ENCODE results near the gene NTSR2. TPM values are rescaled to one million over a fixed set of nuclear protein-coding genes. Genes with fewer than 3 reads are reported as not detected.
"Not testable (repeated sequence)": the region's sequence is repeated elsewhere in the genome, so short reads cannot be mapped to it uniquely, and the experiment has no call there.

NTSR2 gene
- total RNA-seq, 2 experiments from 2014 or later, result not detected

GRCh38 chr2:11675423-11676112 lies 5.6 kb upstream of the NTSR2 start:
- Mint-ChIP-seq H3K36me3 (ENCODE audit: low read depth) (no peaks in the 10 kb centered on the region), H3K27me3 (ENCODE audit: low read depth) (peaks cover 31% of the 10 kb centered on the region), H3K4me1 (ENCODE audit: low read depth) (peaks cover 4% of the 10 kb centered on the region), H3K9me3 (ENCODE audit: insufficient read depth) (no peaks in the 10 kb centered on the region), H3K4me3 (no peak overlapping the region), H3K27ac (no peak overlapping the region)
- DNase-seq (no peak), ATAC-seq (no peak)
- ChIA-PET CTCF (no interaction called here), POLR2A (no interaction called here)

DNA sequence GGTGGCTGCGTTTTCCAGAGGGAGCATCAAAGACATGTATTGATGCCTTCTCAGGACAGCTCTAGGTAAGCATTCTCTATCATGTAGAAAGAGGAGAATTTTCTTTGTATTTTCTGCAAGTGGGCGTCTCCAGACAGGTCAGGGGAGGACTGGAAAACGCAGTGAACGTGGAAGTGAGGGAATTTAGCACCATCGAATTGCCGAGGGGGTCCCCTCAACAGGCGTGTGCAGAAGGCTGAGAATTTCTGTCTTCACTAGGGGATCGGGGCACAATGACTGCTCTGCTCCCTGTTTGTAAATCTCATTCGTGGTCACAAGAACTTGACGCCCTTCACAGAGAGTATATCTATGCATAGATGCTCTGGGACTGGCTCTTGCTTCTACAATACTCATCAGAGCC lies 5.0 kb upstream of the NTSR2 start:
- Mint-ChIP-seq H3K9me3 (ENCODE audit: insufficient read depth) (no peaks in the 10 kb centered on the region), H3K4me3 (no peak overlapping the region), H3K4me1 (ENCODE audit: low read depth) (peaks cover 4% of the 10 kb centered on the region), H3K36me3 (ENCODE audit: low read depth) (no peaks in the 10 kb centered on the region), H3K27ac (no peak overlapping the region), H3K27me3 (ENCODE audit: low read depth) (peaks cover 37% of the 10 kb centered on the region)
- ChIA-PET CTCF (no interaction called here), POLR2A (no interaction called here)
- no peak for ATAC-seq
- no peak for DNase-seq

DNA sequence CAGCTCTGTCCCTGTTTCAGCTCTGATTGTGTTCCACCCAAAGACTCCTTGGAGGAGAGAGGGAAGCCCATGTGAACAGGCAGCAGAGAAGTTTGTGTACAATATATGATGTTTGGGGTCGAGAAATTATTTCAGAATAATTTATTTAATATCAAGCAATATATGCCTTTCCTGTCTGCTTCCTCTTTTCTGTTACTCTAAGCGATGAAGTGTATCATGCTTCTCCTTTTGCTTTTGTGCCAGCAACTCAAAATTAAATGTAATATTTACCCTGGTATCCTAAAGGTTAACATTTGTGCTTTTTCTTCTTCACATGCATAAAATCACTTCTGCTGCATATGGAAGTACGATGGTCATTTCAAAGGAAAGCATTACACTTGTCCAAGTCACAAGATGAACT lies 2.4 kb upstream of the NTSR2 start:
- H3K36me3 Mint-ChIP-seq (ENCODE audit: low read depth), result no peaks in the 10 kb centered on the region
- no peak overlapping the region for H3K27ac Mint-ChIP-seq
- H3K4me3 Mint-ChIP-seq, result no peak overlapping the region
- DNase-seq (no peak), ATAC-seq (no peak)
- peaks cover 32% of the 10 kb centered on the region for H3K27me3 Mint-ChIP-seq (ENCODE audit: low read depth)
- H3K9me3 Mint-ChIP-seq (ENCODE audit: insufficient read depth), result no peaks in the 10 kb centered on the region
- POLR2A ChIA-PET, result no interaction called here
- H3K4me1 Mint-ChIP-seq (ENCODE audit: low read depth), result peaks cover 4% of the 10 kb centered on the region
- CTCF ChIA-PET, result interaction anchor here (0.8 kb wide), 1 partner anchor 107 kb away, joined by 3 read pairs; no protein-coding TSS in a partner anchor

DNA sequence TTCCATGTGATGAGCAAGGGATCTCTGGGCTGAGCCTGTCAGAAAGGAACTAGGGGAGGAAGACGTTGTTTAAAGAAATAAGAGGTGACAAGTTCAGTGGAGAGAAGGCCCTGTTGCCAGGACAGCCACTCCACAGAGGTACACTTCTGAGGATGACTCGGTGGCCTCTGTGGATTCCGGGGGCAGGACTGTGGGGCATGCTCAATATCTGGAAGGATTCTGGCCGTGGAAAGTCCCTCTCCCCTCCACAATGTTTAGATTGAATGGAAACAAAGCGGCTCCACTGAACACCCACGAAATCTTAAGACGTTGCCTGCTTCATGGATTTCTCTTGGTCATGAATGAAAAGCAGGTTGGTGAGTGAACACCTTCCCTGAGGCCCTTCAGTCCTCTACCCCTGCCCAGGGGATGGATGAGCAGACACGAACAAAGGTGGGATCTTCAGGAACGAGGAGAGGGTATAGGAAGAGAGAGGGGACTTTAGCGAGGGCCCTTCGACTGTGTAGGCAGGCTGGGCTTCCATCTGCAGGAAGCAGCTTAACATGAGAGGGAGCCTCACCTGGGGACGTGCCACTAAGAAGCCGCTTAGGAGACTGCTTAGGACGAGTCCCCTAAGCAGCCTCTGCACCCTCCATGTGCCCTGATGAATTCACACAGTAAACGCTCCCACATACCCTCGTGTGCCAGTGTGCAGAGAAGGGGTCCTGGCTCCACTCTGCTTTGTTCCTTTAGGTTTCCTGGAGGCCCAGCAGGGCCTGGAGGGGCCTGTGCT lies 1.9 kb downstream of the NTSR2 start:
- DNase-seq (no peak), ATAC-seq (no peak)
- Mint-ChIP-seq H3K4me3 (no peak overlapping the region), H3K4me1 (ENCODE audit: low read depth) (peaks cover 1% of the 10 kb centered on the region), H3K9me3 (ENCODE audit: insufficient read depth) (peaks cover 6% of the 10 kb centered on the region), H3K27ac (no peak overlapping the region), H3K27me3 (ENCODE audit: low read depth) (peaks cover 13% of the 10 kb centered on the region), H3K36me3 (ENCODE audit: low read depth) (no peaks in the 10 kb centered on the region)
- CTCF ChIA-PET, result no interaction called here
- POLR2A ChIA-PET, result no interaction called here

- ChIA-PET POLR2A (interaction anchor here (0.6 kb wide), 1 partner anchor 942 kb away, joined by 3 read pairs; no protein-coding TSS in a partner anchor), CTCF (interaction anchor here (1.0 to 1.1 kb wide), 2 partner anchors 13 to 25 kb away, joined by 3 to 4 read pairs; no protein-coding TSS in a partner anchor)
- Mint-ChIP-seq H3K27ac (no peak overlapping the region), H3K4me3 (no peak overlapping the region), H3K4me1 (ENCODE audit: low read depth) (no peaks in the 10 kb centered on the region), H3K36me3 (ENCODE audit: low read depth) (no peaks in the 10 kb centered on the region), H3K27me3 (ENCODE audit: low read depth) (peaks cover 12% of the 10 kb centered on the region), H3K9me3 (ENCODE audit: insufficient read depth) (peaks cover 14% of the 10 kb centered on the region)
- DNase-seq (no peak), ATAC-seq (no peak)
Observed at GRCh38 chr2:11667194-11667593, 2.8 kb downstream of the NTSR2 start.

DNA sequence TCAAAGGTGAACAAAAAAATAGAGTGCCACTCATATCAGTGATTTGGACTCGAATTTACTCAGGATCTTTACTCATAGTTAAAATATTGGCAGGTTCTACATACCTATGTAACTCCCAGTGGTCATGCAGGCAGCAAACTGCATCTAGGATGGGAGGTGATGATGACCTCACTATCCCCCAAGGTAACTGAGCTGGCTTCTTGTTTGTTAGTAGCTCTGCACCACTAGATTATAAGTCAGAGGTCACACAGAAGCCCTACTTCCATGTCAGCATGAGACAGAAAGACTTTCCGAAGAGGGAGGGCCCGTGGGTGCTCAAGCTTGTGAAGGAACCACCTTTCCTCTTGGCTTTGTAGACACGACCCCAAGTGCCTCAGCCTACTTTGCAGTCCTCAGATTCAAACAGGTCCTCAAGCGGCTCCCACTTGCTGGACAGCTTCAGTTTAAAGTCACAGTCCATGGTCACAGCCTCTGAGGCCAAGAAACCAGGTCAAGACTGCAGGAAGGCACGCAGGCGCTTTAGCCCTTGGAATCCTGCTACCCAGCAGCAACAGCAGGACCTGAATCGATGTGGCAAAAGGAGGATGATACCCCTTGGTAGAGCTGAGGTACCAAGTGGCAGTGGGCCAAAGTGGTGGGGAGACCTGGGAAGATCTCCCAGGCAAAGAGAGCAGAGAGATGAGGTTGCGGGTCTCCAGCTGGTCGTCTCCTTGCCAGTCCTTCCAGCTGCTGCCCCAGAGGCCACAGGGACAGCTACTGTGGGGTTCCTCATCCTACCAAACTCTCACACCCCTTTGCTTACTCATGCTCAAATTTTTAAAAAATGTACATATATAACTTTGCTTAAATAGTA lies 4.3 kb downstream of the NTSR2 start:
- peaks cover 12% of the 10 kb centered on the region for H3K27me3 Mint-ChIP-seq (ENCODE audit: low read depth)
- no peak for DNase-seq
- POLR2A ChIA-PET, result no interaction called here
- no peak overlapping the region for H3K4me3 Mint-ChIP-seq
- CTCF ChIA-PET, result interaction anchor here (1.0 kb wide), 1 partner anchor 15 kb away, joined by 3 read pairs; no protein-coding TSS in a partner anchor
- H3K27ac Mint-ChIP-seq, result no peak overlapping the region
- no peak for ATAC-seq
- H3K36me3 Mint-ChIP-seq (ENCODE audit: low read depth), result no peaks in the 10 kb centered on the region
- peaks cover 17% of the 10 kb centered on the region for H3K9me3 Mint-ChIP-seq (ENCODE audit: insufficient read depth)
- no peaks in the 10 kb centered on the region for H3K4me1 Mint-ChIP-seq (ENCODE audit: low read depth)

- no peaks in the 10 kb centered on the region for H3K4me1 Mint-ChIP-seq (ENCODE audit: low read depth)
Observed at GRCh38 chr2:11665028-11665427, 5.0 kb downstream of the NTSR2 start.

DNA sequence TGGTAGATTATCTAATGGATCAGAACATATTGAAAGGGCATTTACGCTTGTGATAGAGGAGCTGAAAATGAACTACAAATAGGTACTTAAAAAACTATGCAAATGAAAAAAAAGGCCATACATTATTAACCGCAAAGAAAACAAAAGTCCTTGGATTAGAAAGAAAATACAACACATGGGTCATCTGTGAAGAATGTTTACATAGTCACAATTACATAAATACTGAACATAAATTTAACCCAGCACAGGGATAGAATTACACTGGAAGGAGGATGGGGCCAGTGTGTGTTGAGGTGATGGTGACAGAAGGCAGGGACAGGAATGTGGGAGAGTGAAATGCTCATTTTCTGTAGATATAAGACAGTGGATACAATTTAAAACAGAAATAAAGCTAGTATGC lies 6.6 kb downstream of the NTSR2 start:
- Mint-ChIP-seq H3K4me1 (ENCODE audit: low read depth) (no peaks in the 10 kb centered on the region), H3K27ac (no peak overlapping the region), H3K9me3 (ENCODE audit: insufficient read depth) (peaks cover 17% of the 10 kb centered on the region), H3K27me3 (ENCODE audit: low read depth) (peaks cover 3% of the 10 kb centered on the region), H3K4me3 (no peak overlapping the region), H3K36me3 (ENCODE audit: low read depth) (no peaks in the 10 kb centered on the region)
- ATAC-seq (no peak), DNase-seq (no peak)
- ChIA-PET POLR2A (no interaction called here), CTCF (no interaction called here)

More at GRCh38 chr2:11665028-11665427, 5.0 kb downstream of the NTSR2 start:
- ChIA-PET POLR2A (no interaction called here), CTCF (no interaction called here)
- peaks cover 17% of the 10 kb centered on the region for H3K9me3 Mint-ChIP-seq (ENCODE audit: insufficient read depth)
- DNase-seq (no peak), ATAC-seq (no peak)
- H3K27me3 Mint-ChIP-seq (ENCODE audit: low read depth), result peaks cover 7% of the 10 kb centered on the region
- H3K27ac Mint-ChIP-seq, result no peak overlapping the region
- no peak overlapping the region for H3K4me3 Mint-ChIP-seq
- no peaks in the 10 kb centered on the region for H3K36me3 Mint-ChIP-seq (ENCODE audit: low read depth)

DNA sequence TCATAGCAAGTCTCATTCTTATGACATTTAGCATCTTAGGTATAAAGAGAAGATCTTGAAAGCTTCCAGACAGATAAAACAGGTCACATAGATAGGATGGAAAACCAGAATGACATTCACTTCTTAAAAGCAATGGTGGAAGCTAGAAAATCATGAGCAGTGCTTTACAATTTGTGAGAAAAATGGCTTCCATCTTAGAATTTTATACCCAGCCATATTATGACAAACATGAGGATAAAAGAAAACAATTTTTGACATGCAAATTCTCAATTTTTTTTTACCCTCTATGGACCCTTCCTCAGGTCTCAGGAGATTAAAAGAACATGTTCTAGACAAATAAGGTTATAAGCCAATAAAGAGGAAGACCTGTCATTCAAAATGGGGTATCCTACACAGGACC lies 7.1 kb downstream of the NTSR2 start:
- ChIA-PET POLR2A (no interaction called here), CTCF (no interaction called here)
- Mint-ChIP-seq H3K4me3 (no peak overlapping the region), H3K27me3 (ENCODE audit: low read depth) (peaks cover 2% of the 10 kb centered on the region), H3K4me1 (ENCODE audit: low read depth) (no peaks in the 10 kb centered on the region), H3K9me3 (ENCODE audit: insufficient read depth) (peaks cover 17% of the 10 kb centered on the region), H3K27ac (no peak overlapping the region), H3K36me3 (ENCODE audit: low read depth) (no peaks in the 10 kb centered on the region)
- DNase-seq (no peak), ATAC-seq (no peak)

DNA sequence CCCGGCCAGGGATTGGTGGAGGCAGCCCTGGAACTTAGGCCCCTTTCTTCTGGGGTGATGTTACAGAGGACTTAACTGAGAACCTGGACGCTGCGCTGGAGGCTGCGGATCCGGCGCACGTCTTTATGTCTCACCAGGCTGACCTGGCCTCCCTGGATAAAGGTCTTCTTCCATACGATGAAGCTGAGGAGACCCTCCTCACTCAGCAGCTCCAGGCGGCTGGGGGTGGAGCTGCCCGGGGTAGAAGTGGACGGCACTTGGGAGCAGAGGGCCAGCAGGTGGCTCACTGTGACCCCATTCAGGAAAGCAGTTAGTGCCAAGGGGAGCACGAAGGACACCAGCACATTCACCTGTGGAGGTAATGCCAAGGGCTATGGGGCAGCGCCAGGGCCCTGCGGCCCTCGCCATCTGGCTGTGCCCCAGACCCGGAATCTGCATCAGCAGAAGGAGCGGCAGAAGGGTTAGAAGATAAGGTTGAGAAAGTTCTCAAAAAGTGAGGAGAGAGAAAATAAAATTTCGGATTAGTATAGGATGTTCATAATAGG lies 8.0 kb downstream of the NTSR2 start:
- Mint-ChIP-seq H3K4me3 (no peak overlapping the region), H3K36me3 (ENCODE audit: low read depth) (no peaks in the 10 kb centered on the region), H3K9me3 (ENCODE audit: insufficient read depth) (peaks cover 17% of the 10 kb centered on the region), H3K4me1 (ENCODE audit: low read depth) (no peaks in the 10 kb centered on the region), H3K27me3 (ENCODE audit: low read depth) (peaks cover 2% of the 10 kb centered on the region), H3K27ac (no peak overlapping the region)
- ATAC-seq (no peak), DNase-seq (no peak)
- ChIA-PET POLR2A (no interaction called here), CTCF (no interaction called here)

- POLR2A ChIA-PET; H3K27ac Mint-ChIP-seq; H3K27me3 Mint-ChIP-seq (ENCODE audit: low read depth); H3K4me3 Mint-ChIP-seq; H3K36me3 Mint-ChIP-seq (ENCODE audit: low read depth); CTCF ChIA-PET; H3K4me1 Mint-ChIP-seq (ENCODE audit: low read depth); DNase-seq; ATAC-seq: not testable (repeated sequence)
- peaks cover 17% of the 10 kb centered on the region for H3K9me3 Mint-ChIP-seq (ENCODE audit: insufficient read depth)
Observed at GRCh38 chr2:11660396-11660795, 9.6 kb downstream of the NTSR2 start.

DNA sequence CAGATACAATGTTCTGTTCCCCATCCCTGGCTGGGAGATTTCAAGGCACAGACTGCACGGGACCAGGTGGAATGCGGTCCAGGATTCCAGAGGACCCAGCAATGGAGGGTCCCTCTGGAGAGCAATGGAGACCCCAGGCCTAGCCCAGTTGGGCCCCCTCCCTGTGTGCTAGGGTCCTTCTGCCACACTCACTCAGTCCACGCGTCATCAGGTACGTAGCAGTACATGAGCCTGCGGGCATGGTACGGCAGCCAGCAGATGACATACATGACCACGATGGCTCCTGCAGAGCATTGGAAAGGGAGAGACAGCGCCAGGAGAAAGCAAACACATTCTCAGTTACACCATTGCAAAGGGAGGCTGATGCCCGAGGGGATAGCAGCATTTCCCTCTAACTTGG lies 10.1 kb downstream of the NTSR2 start:
- ATAC-seq, result no peak
- Mint-ChIP-seq H3K4me3 (no peak overlapping the region), H3K27ac (no peak overlapping the region), H3K27me3 (ENCODE audit: low read depth) (peaks cover 2% of the 10 kb centered on the region), H3K9me3 (ENCODE audit: insufficient read depth) (peaks cover 17% of the 10 kb centered on the region), H3K36me3 (ENCODE audit: low read depth) (no peaks in the 10 kb centered on the region), H3K4me1 (ENCODE audit: low read depth) (no peaks in the 10 kb centered on the region)
- no peak for DNase-seq
- ChIA-PET POLR2A (no interaction called here), CTCF (no interaction called here)

Data from activated CD8-positive, alpha-beta T cell treated with anti-CD3 and anti-CD28 coated beads, Interleukin-2, amount 10 ng/mL, durations not matched to agents 7 days and 5 days (primary cell).